Thyroid gland (tissue), 4 donors: ENCODE results near the gene GRB7. TPM values are rescaled to one million over a fixed set of nuclear protein-coding genes. Genes with fewer than 3 reads are reported as not detected.

Experiments used
- DNase-seq, 2 donors: peaks; one replicate each; pipeline ENCODE4 v3.0.0-alpha.2; 2019
- H3K27ac ChIP-seq, 3 donors: fragments of 200-600 bp; sonication (generic); 1 replicate in 2 of 3; 2 replicates in 1 of 3; pipeline ENCODE4 v1.5.1; 2016 to 2019; ENCODE audit warnings: mild to moderate bottlenecking in 1 of 3, moderate library complexity in 1 of 3
- H3K27me3 ChIP-seq: fragments of 200-600 bp; sonication (generic); one replicate; pipeline ENCODE4 v1.5.1; 2019
- H3K36me3 ChIP-seq, 2 donors: fragments of 200-600 bp; sonication (generic); one replicate each; pipeline ENCODE4 v1.5.1; 2016 to 2019
- H3K4me1 ChIP-seq, 2 donors: fragments of 200-600 bp; sonication (generic); one replicate each; pipeline ENCODE4 v1.5.1; 2017 to 2019
- H3K4me3 ChIP-seq, 3 donors: fragments of 200-600 bp; sonication (generic); replicated peaks in 1 of 3; 1 replicate in 2 of 3; 2 replicates in 1 of 3; pipeline ENCODE4 v1.5.1; 2016; ENCODE audit warnings: mild to moderate bottlenecking in 1 of 3
- H3K9me3 ChIP-seq: fragments of 200-600 bp; sonication (generic); one replicate; pipeline ENCODE4 v1.5.1; 2017
- POLR2A ChIP-seq, 2 donors: fragments of 450-650 bp; IDR thresholded peaks; one replicate each; pipeline ENCODE4 v1.6.1; 2017; ENCODE audit warnings: antibody characterized with exemption in 2 of 2, mild to moderate bottlenecking in 2 of 2, moderate library complexity in 1 of 2
- WGBS, 2 donors: methylation state at CpG; one replicate each; pipeline ENCODE4 v1.1.5; 2017; 5-methylcytosine and 5-hydroxymethylcytosine counted together
- intact Hi-C: fragments of 100-400 bp; cut with DNase I; formaldehyde crosslinking; loops from one replicate; pipeline ENCODE4 v1.15.1; 2023
- total RNA-seq, 4 donors: library from RNA; depleted of rRNA; stranded (reverse); fragments of >200 nt; gene quantifications; one replicate each; pipeline ENCODE4 v1.2.3, GENCODE V29; 2016
- TF ChIP-seq, protein P1 (sequence below), 6 experiments: fragments of 200-600 bp in 3 of 6; fragments of 450-650 bp in 3 of 6; sonication (generic) in 3 of 6; IDR thresholded peaks; one replicate each; pipeline ENCODE4 v1.5.1; 2016 to 2019; ENCODE audit warnings: antibody characterized with exemption in 6 of 6, mild to moderate bottlenecking in 2 of 6, inconsistent platforms in 1 of 6, moderate library complexity in 1 of 6

Gene GRB7
- total RNA-seq, 4 donors from 2014 or later = 7.1 to 14.0 (median 8.7) TPM

DNA sequence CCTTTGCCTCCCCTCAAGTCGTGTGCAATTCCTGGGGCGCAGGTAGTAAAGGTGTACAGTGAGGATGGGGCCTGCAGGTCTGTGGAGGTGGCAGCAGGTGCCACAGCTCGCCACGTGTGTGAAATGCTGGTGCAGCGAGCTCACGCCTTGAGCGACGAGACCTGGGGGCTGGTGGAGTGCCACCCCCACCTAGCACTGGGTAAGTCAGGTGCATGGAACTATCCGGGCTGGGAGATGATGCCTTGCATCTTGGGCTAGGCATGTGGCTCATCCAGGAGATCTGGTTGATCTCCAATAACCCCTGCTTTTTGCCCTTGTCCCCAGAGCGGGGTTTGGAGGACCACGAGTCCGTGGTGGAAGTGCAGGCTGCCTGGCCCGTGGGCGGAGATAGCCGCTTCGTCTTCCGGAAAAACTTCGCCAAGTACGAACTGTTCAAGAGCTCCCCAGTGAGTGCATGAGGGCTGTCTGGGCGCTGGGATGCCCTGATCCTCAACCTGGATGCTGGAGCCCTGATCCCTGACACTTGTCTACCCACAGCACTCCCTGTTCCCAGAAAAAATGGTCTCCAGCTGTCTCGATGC is 5.2 kb downstream of the GRB7 start:
- Histone ChIP-seq H3K4me3 (no peak overlapping the region), H3K27me3 (no peaks in the 10 kb centered on the region), H3K27ac (no peak overlapping the region), H3K36me3 (peaks cover 0 to 14% of the 10 kb centered on the region in 2 donors), H3K9me3 (no peaks in the 10 kb centered on the region), H3K4me1 (peaks cover 17 to 22% of the 10 kb centered on the region in 2 donors)
- intact Hi-C loops = loop anchor here (5.0 kb wide), 1 partner anchor 111 kb away; no protein-coding TSS in a partner anchor
- 84 to 92% methylated on average over 18 to 21 of the region's 21 CpGs for WGBS, 2 donors
- DNase-seq = no peak
- TF ChIP-seq POLR2A (IDR thresholded peaks at IDR 0.05) = no peak
- TF ChIP-seq, protein P1, sequence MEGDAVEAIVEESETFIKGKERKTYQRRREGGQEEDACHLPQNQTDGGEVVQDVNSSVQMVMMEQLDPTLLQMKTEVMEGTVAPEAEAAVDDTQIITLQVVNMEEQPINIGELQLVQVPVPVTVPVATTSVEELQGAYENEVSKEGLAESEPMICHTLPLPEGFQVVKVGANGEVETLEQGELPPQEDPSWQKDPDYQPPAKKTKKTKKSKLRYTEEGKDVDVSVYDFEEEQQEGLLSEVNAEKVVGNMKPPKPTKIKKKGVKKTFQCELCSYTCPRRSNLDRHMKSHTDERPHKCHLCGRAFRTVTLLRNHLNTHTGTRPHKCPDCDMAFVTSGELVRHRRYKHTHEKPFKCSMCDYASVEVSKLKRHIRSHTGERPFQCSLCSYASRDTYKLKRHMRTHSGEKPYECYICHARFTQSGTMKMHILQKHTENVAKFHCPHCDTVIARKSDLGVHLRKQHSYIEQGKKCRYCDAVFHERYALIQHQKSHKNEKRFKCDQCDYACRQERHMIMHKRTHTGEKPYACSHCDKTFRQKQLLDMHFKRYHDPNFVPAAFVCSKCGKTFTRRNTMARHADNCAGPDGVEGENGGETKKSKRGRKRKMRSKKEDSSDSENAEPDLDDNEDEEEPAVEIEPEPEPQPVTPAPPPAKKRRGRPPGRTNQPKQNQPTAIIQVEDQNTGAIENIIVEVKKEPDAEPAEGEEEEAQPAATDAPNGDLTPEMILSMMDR (IDR thresholded peaks at IDR 0.05) = no peak

DNA sequence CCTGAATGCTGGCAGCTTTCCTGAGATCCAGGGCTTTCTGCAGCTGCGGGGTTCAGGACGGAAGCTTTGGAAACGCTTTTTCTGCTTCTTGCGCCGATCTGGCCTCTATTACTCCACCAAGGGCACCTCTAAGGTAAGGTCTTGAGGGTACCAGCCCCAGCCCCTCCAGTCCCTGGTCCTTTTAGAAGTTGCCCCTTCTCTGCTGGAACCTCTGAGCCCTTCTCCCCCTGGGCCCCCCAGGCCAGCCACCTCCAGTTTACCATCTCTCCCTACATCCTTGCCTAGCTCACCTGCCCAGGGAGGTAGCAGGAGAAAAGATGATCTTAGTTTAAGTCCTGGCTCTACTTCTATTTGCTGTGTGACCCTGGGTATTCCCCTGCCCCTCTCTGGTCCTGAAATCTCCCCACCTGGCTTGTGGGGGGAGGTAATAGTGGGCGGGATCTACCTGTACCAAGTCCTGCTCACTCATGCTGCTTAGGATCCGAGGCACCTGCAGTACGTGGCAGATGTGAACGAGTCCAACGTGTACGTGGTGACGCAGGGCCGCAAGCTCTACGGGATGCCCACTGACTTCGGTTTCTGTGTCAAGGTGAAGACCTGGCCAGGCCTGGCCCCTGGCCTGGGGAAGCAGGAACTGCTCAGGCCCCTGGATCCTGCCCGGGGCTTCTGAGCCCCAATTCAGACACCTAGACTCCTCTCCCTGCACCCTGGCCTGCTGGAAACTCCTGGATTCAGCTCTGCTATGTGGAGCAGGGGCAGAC is 6.5 kb downstream of the GRB7 start:
- Histone ChIP-seq H3K27me3 (no peaks in the 10 kb centered on the region), H3K27ac (no peak overlapping the region), H3K4me3 (no peak overlapping the region), H3K9me3 (no peaks in the 10 kb centered on the region), H3K4me1 (peaks cover 17 to 18% of the 10 kb centered on the region in 2 donors), H3K36me3 (peaks cover 0 to 14% of the 10 kb centered on the region in 2 donors)
- intact Hi-C loops = loop anchor here (5.0 kb wide), 1 partner anchor 112 kb away; no protein-coding TSS in a partner anchor
- DNase-seq = no peak
- 83 to 91% methylated on average over 9 to 15 of the region's 16 CpGs for WGBS, 2 donors
- TF ChIP-seq, protein P1 (IDR thresholded peaks at IDR 0.05) = no peak
- no peak for TF ChIP-seq POLR2A (IDR thresholded peaks at IDR 0.05)

DNA sequence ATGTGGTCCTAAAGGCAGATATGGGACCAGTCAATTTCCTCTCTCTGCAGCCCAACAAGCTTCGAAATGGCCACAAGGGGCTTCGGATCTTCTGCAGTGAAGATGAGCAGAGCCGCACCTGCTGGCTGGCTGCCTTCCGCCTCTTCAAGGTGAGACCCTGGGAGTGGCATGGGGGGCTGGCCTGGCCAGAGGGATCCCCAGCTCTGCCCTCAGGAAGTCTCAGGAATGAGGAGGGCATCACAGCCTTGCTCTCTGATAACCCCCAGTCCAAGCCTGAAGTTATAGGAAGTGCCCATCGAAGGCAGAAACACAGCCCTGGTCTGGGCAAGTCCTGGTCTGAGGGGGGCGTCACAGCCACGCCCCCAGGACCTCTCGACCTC is 7.1 kb downstream of the GRB7 start:
- Histone ChIP-seq H3K27me3 (no peaks in the 10 kb centered on the region), H3K4me1 (peaks cover 14 to 16% of the 10 kb centered on the region in 2 donors), H3K4me3 (no peak overlapping the region), H3K36me3 (peaks cover 0 to 14% of the 10 kb centered on the region in 2 donors), H3K9me3 (no peaks in the 10 kb centered on the region), H3K27ac (no peak overlapping the region)
- TF ChIP-seq, protein P1 (IDR thresholded peaks at IDR 0.05) = no peak
- TF ChIP-seq POLR2A (IDR thresholded peaks at IDR 0.05) = no peak
- no peak for DNase-seq
- intact Hi-C loops = loop anchor here (5.0 kb wide), 1 partner anchor 113 kb away; no protein-coding TSS in a partner anchor
- WGBS, 2 donors = 76 to 80% methylated on average over 4 to 8 of the region's 8 CpGs

DNA sequence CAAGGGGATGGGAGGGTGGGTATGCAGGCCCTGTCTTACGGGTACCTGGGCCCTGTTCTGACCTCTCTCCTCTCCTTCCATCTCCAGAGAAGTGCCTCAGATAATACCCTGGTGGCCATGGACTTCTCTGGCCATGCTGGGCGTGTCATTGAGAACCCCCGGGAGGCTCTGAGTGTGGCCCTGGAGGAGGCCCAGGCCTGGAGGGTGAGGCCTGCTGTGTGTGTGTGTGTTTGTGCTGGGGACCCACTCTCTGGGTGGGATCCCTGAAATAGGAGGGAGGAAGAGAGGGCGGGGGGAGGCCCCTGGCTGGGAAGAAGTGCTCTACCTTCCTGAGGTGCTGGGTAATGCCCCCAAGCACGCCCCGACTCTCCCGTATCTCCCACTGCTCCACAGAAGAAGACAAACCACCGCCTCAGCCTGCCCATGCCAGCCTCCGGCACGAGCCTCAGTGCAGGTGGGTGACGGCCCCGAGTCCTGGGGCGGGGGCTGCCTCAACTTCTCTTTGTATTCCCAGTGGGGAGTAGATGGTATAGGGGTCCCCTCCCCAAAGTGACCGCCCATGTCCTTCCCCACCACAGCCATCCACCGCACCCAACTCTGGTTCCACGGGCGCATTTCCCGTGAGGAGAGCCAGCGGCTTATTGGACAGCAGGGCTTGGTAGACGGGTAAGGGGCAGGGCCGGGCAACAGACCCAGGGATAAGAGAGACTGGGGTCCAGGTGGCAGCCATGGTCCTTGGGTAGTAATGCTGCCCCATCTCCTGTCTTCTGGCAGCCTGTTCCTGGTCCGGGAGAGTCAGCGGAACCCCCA is 7.8 kb downstream of the GRB7 start:
- no peak for DNase-seq
- H3K36me3 ChIP-seq = peaks cover 0 to 14% of the 10 kb centered on the region in 2 donors
- intact Hi-C loops = no loop called here
- H3K9me3 ChIP-seq = no peaks in the 10 kb centered on the region
- WGBS, 2 donors = 91 to 95% methylated on average over 20 to 22 of the region's 23 CpGs
- no peaks in the 10 kb centered on the region for H3K27me3 ChIP-seq
- TF ChIP-seq, protein P1 (IDR thresholded peaks at IDR 0.05) = no peak
- no peak for TF ChIP-seq POLR2A (IDR thresholded peaks at IDR 0.05)
- H3K4me3 ChIP-seq = no peak overlapping the region
- peaks cover 14 to 16% of the 10 kb centered on the region in 2 donors for H3K4me1 ChIP-seq
- no peak overlapping the region for H3K27ac ChIP-seq
